Testis (tissue), 2 donors: Measurements from ENCODE around the gene C11orf97.

Experiments used
- CTCF ChIP-seq, 3 experiments: fragments of 450-650 bp in 2 of 3; fragments of 200-600 bp in 1 of 3; sonication (generic) in 1 of 3; IDR thresholded peaks; one replicate each; pipeline ENCODE4 v1.5.1; 2016 to 2019; ENCODE audit warnings: antibody characterized with exemption in 3 of 3, mild to moderate bottlenecking in 2 of 3, moderate library complexity in 1 of 3
- POLR2A ChIP-seq: fragments of 450-650 bp; IDR thresholded peaks from one replicate; pipeline ENCODE4 v1.6.1; 2017; ENCODE audit warnings: antibody characterized with exemption, mild to moderate bottlenecking, moderate library complexity

GRCh38 chr11:94533696-94534630, 21.7 kb downstream of the C11orf97 start:
- TF ChIP-seq CTCF (IDR thresholded peaks at IDR 0.05) (no peak), POLR2A (no peak)
